ENCODE results near the gene MTFR2.

Gene MTFR2

DNA sequence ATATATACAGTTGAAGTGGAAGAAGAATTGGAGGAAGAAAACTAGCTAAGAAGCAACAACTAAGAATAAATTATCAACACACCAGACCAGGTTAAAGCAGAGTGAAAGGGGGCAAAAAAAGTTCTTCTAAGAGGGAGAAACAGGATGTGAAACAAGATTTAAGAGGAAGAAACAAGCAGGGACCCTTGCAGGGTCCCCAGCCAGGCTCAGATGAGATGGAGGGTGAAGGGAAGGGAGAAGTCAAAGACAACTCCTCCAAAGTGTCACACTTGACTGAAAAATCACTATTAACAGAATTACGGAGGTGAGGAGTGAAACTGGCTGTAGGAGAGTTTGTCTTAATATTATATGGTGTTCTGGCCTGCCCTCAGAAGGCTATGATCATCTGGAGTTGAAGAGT lies 65.4 kb downstream of the MTFR2 start:
- no peak for DNase-seq (ENCODE audit: low read depth)

DNA sequence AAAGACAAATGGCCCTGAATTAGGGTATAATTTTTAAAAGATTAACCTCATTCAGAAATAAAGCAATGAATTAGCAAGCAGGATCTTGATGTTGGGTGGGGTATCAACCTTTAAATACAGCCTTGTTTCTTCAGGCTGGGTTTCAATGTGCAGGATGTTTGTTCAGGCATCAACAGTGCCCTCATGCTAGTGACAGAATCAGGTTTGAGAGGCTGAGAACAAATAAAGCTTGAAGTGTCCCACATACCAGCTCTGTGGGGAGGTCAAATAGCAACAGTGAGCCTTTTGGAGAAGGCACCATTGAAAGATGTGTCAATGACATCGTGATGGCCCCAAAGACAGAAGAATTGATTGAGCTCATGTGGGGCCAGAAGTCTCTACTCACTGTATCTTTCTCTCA lies 68.2 kb downstream of the MTFR2 start:
- no peak for DNase-seq (ENCODE audit: low read depth)

DNA sequence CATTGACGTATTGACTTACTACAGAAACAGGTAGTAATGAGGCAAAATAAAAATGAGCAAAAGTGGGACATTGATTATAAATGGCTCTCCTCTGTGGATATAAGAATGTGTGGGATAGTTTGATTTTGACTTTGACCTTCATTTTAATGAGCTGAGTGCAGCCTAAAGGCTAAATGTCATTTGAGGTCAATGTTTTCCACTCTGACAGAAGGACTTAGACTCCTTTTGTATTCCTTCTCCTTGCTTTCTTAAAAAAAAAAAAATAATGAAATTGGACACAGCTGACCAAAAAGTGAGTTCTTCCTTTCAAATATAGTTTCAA lies 68.6 kb downstream of the MTFR2 start:
- no peak for DNase-seq (ENCODE audit: low read depth)

Measured in activated T-helper 9 cell treated with anti-CD3 and anti-CD28 coated beads, Interleukin-2, amount 50 U/mL, for 16 hours (primary cell).